Measurements from ENCODE around the gene CADPS2.

GRCh38 chr7:122764902-122765301 lies 121.4 kb downstream of the CADPS2 start:
- TF ChIP-seq, protein P1, sequence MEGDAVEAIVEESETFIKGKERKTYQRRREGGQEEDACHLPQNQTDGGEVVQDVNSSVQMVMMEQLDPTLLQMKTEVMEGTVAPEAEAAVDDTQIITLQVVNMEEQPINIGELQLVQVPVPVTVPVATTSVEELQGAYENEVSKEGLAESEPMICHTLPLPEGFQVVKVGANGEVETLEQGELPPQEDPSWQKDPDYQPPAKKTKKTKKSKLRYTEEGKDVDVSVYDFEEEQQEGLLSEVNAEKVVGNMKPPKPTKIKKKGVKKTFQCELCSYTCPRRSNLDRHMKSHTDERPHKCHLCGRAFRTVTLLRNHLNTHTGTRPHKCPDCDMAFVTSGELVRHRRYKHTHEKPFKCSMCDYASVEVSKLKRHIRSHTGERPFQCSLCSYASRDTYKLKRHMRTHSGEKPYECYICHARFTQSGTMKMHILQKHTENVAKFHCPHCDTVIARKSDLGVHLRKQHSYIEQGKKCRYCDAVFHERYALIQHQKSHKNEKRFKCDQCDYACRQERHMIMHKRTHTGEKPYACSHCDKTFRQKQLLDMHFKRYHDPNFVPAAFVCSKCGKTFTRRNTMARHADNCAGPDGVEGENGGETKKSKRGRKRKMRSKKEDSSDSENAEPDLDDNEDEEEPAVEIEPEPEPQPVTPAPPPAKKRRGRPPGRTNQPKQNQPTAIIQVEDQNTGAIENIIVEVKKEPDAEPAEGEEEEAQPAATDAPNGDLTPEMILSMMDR (conservative IDR thresholded peaks at IDR 0.05; ENCODE audit: low read depth, low read length), result no peak
- no peak for TF ChIP-seq MAFK (IDR thresholded peaks at IDR 0.05; ENCODE audit: low read depth, low read length)
- TF ChIP-seq MXI1 (IDR thresholded peaks at IDR 0.05; ENCODE audit: borderline replicate concordance, low read depth, low read length), result no peak
- no peak for TF ChIP-seq POLR2A (IDR thresholded peaks at IDR 0.05; ENCODE audit: low read depth, low read length)
- TF ChIP-seq MAZ (IDR thresholded peaks at IDR 0.05; ENCODE audit: borderline replicate concordance, low read depth, low read length), result no peak
- no peak for TF ChIP-seq USF2 (IDR thresholded peaks at IDR 0.05; ENCODE audit: low read depth, low read length)
- TF ChIP-seq SMC3 (IDR thresholded peaks at IDR 0.05; ENCODE audit: low read depth, low read length), result no peak
- no peak for TF ChIP-seq ELK1 (IDR thresholded peaks at IDR 0.05; ENCODE audit: borderline replicate concordance, low read depth, low read length)
- no peak for TF ChIP-seq NFE2L2 (IDR thresholded peaks at IDR 0.05; ENCODE audit: low read depth, low read length)
